Esophagus (tissue), 2 donors: ENCODE measurements around the gene ZNG1B. TPM values are rescaled to one million over a fixed set of nuclear protein-coding genes. Genes with fewer than 3 reads are reported as not detected.
"Not testable (repeated sequence)": the region's sequence is repeated elsewhere in the genome, so short reads cannot be mapped to it uniquely, and the experiment has no call there.

Experiments used
- H3K27ac ChIP-seq, 2 donors: one replicate each; pipeline ENCODE4 v1.5.1; 2013; ENCODE audit warnings: low read depth in 2 of 2, mild to moderate bottlenecking in 2 of 2, inconsistent platforms in 1 of 2, low read length in 1 of 2, moderate library complexity in 1 of 2
- H3K27me3 ChIP-seq, 2 donors: one replicate each; pipeline ENCODE4 v1.6.1; 2013; ENCODE audit warnings: low read length in 2 of 2, control low read depth in 1 of 2, mild to moderate bottlenecking in 1 of 2; ENCODE audit not compliant: insufficient read depth in 2 of 2, control insufficient read depth in 1 of 2
- H3K36me3 ChIP-seq, 2 donors: one replicate each; pipeline ENCODE4 v1.6.1; 2013; ENCODE audit warnings: low read length in 1 of 2; ENCODE audit not compliant: control insufficient read depth in 2 of 2, insufficient read depth in 2 of 2
- H3K4me1 ChIP-seq, 2 donors: one replicate each; pipeline ENCODE4 v1.6.1; 2013; ENCODE audit warnings: low read length in 1 of 2; ENCODE audit not compliant: control insufficient read depth in 2 of 2, insufficient read depth in 2 of 2
- H3K4me3 ChIP-seq, 2 donors: one replicate each; pipeline ENCODE4 v1.5.1; 2013; ENCODE audit warnings: low read length in 2 of 2, mild to moderate bottlenecking in 2 of 2, low read depth in 1 of 2, moderate library complexity in 1 of 2
- H3K9me3 ChIP-seq, 2 donors: one replicate each; pipeline ENCODE4 v1.6.1; 2013; ENCODE audit warnings: mild to moderate bottlenecking in 2 of 2, low read depth in 1 of 2, low read length in 1 of 2, moderate library complexity in 1 of 2; ENCODE audit not compliant: control insufficient read depth in 2 of 2, insufficient read depth in 1 of 2
- WGBS, 2 donors: extraction: QIAGEN DNeasy Blood & Tissue Kit; methylation state at CpG; one replicate each; pipeline ENCODE4 v1.1.7; 2013; 5-methylcytosine and 5-hydroxymethylcytosine counted together
- polyA plus RNA-seq, 2 donors: library from polyadenylated mRNA; stranded (reverse); fragments of 200-250 nt; gene quantifications; one replicate each; pipeline ENCODE4 v1.2.3, GENCODE V29; 2013
- donor health status: healthy with polysubstance abuse.
- donor health status: Bipolar disorder and iron deficiency.

ZNG1B gene
- polyA plus RNA-seq, 2 donors: 24.1 to 24.9 TPM

GRCh38 chr2:113465770-113466169 lies 28.3 kb downstream of the ZNG1B start:
- not testable (repeated sequence) for H3K4me1 ChIP-seq, H3K27me3 ChIP-seq, H3K36me3 ChIP-seq, H3K27ac ChIP-seq, H3K4me3 ChIP-seq, H3K9me3 ChIP-seq

GRCh38 chr2:113476688-113477368 lies 39.3 kb downstream of the ZNG1B start:
- H3K4me1 ChIP-seq, H3K9me3 ChIP-seq, H3K36me3 ChIP-seq, H3K27ac ChIP-seq, H3K4me3 ChIP-seq, H3K27me3 ChIP-seq: not testable (repeated sequence)
- 95% methylated on average over 18 of the region's 24 CpGs for WGBS, 2 donors

- H3K36me3 ChIP-seq, H3K4me3 ChIP-seq, H3K27ac ChIP-seq, H3K4me1 ChIP-seq, H3K27me3 ChIP-seq, H3K9me3 ChIP-seq: not testable (repeated sequence)
- WGBS, 2 donors: 95 to 96% methylated on average over 11 to 13 of the region's 13 CpGs
Measured at GRCh38 chr2:113496527-113496926, 59.0 kb downstream of the ZNG1B start.

DNA sequence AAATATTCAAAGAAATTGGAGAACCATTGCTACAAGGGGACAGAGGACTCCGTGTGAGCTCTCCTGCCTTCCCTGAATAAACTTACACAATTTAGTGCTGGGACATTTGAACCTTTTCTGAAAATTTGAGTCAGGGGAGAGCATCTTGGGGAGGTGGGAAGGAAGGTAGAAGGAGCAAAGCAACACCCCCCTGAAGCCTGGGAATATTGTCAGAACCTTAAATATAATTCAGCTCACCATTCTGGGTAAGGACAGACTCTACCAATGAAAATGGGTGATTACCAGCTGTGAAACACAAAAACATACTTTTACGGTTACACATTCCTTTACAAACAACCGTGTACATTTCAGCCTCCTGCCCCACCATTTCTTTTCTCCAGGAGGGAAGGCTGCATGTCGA lies 60.9 kb downstream of the ZNG1B start, which contains the start of gene FOXD4L1:
Gene FOXD4L1 (plus strand): TSS at position 301 of the 400 bp plus-strand sequence. CDS start 592 bp downstream, outside the sequence.
- H3K27ac ChIP-seq, H3K27me3 ChIP-seq, H3K36me3 ChIP-seq, H3K9me3 ChIP-seq, H3K4me3 ChIP-seq, H3K4me1 ChIP-seq: not testable (repeated sequence)
- whole genome bisulfite sequencing, 2 donors: 56 to 75% methylated on average over 2 of the region's 4 CpGs

DNA sequence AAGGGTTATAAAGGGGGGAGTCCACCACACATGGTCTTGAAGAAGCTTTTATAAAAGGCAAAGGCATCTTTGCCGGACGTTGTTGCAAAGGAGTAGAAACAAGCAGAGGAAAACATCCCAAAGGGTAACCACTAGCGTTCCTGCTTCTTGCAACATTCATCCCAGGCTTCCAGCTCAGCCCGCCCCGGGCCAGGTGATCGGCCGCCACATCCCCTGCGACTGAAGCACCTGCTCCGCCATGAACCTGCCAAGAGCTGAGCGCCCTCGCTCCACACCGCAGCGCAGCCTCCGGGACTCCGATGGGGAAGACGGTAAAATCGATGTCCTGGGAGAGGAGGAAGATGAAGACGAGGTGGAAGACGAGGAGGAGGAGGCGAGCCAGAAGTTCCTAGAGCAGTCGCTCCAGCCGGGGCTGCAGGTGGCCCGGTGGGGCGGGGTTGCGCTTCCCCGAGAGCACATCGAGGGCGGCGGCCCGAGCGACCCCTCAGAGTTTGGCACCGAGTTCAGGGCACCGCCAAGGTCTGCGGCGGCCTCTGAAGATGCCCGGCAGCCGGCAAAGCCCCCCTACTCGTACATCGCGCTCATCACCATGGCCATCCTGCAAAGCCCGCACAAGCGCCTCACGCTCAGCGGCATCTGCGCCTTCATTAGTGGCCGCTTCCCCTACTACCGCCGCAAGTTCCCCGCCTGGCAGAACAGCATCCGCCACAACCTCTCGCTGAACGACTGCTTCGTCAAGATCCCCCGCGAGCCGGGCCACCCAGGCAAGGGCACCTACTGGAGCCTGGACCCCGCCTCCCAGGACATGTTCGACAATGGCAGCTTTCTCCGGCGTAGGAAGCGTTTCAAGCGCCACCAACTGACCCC lies 61.8 kb downstream of the ZNG1B start:
- WGBS, 2 donors: 9 to 13% methylated on average over 47 to 62 of the region's 62 CpGs
- H3K4me3 ChIP-seq: not testable (repeated sequence)

DNA sequence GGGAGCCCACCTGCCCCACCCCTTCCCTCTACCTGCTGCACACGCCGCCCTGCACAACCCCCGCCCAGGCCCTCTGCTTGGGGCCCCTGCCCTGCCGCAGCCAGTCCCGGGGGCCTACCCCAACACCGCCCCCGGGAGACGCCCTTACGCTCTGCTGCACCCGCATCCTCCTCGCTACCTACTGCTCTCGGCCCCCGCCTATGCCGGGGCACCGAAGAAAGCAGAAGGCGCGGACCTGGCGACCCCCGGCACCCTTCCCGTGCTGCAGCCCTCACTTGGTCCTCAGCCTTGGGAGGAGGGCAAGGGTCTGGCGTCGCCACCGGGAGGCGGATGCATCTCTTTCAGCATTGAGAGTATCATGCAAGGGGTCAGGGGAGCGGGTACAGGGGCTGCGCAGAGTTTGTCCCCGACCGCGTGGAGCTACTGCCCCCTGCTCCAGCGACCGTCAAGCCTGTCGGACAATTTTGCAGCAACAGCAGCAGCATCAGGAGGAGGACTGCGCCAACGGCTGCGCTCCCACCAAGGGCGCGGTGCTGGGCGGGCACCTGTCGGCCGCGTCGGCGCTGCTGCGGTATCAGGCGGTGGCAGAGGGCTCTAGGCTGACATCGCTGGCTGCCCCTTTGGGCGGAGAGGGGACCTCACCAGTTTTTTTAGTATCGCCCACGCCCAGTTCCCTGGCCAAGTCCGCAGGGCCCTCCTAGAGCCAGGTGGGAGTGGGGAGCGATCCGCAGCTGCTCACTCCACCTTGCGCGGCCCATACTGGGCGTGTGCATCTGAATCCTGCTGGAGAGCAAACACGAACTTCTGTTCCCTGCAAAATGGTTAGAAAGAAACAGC lies 62.6 kb downstream of the ZNG1B start:
- H3K9me3 ChIP-seq, H3K4me1 ChIP-seq, H3K36me3 ChIP-seq, H3K27ac ChIP-seq, H3K4me3 ChIP-seq: not testable (repeated sequence)
- H3K27me3 ChIP-seq: peaks cover 0 to 15% of the 10 kb centered on the region in 2 donors
- WGBS, 2 donors: 4 to 6% methylated on average over 30 to 55 of the region's 56 CpGs

More for the DNA sequence above, 61.8 kb downstream of the ZNG1B start:
- not testable (repeated sequence) for H3K27ac ChIP-seq, H3K4me1 ChIP-seq, H3K9me3 ChIP-seq, H3K36me3 ChIP-seq
- H3K27me3 ChIP-seq: peaks cover 0 to 15% of the 10 kb centered on the region in 2 donors

DNA sequence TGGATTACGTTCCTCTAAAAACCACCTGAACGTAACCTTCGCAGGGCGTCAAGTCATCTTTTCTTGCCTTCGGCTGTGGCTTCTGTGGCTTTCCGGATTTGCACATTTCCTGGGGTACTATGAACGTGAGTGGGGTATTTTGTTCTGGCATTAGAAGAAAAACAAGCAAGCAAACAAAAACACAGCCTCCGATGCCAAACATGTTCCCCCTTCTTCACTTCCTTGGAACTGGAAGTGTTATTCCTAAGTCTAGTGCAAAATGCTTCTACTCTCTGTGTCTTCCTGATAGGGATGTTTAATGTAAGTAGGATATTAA lies 63.2 kb downstream of the ZNG1B start:
- H3K9me3 ChIP-seq, H3K4me1 ChIP-seq, H3K4me3 ChIP-seq, H3K27ac ChIP-seq, H3K36me3 ChIP-seq: not testable (repeated sequence)
- 14 to 20% methylated on average over 8 of the region's 8 CpGs for WGBS, 2 donors
- peaks cover 0 to 15% of the 10 kb centered on the region in 2 donors for H3K27me3 ChIP-seq

GRCh38 chr2:113502216-113503093 lies 65.0 kb downstream of the ZNG1B start:
- WGBS, 2 donors: 3 to 7% methylated on average over 55 to 73 of the region's 73 CpGs

More at GRCh38 chr2:113502216-113503093, 65.0 kb downstream of the ZNG1B start:
- not testable (repeated sequence) for H3K27ac ChIP-seq, H3K9me3 ChIP-seq, H3K4me1 ChIP-seq, H3K36me3 ChIP-seq
- Histone ChIP-seq H3K27me3 (peaks cover 0 to 15% of the 10 kb centered on the region in 2 donors), H3K4me3 (peak overlapping the region; percentile 46 to 63)
